Right cardiac atrium (tissue), 5 donors: ENCODE measurements around the gene NCKAP5. TPM values are rescaled to one million over a fixed set of nuclear protein-coding genes. Genes with fewer than 3 reads are reported as not detected.

Source experiments
- ATAC-seq, 2 donors: fragments of 200-7000 bp; cut with Tn5 transposase; one replicate each; pipeline versions ENCODE4 v1.8.0 to v1.9.1; 2020; ENCODE audit warnings: moderate library complexity in 2 of 2, mild to moderate bottlenecking in 1 of 2
- DNase-seq, 3 donors: peaks; one replicate each; pipeline ENCODE4 v3.0.0-alpha.2; 2020
- H3K27ac ChIP-seq: one replicate; pipeline ENCODE4 v1.5.1; 2013; ENCODE audit warnings: mild to moderate bottlenecking, low read length, control low read depth, moderate library complexity
- H3K27me3 ChIP-seq: one replicate; pipeline ENCODE4 v1.6.1; 2013; ENCODE audit not compliant: control insufficient read depth, insufficient read depth
- H3K4me1 ChIP-seq: one replicate; pipeline ENCODE4 v1.6.1; 2013; ENCODE audit warnings: low read length; ENCODE audit not compliant: control insufficient read depth, insufficient read depth
- H3K4me3 ChIP-seq: one replicate; pipeline ENCODE4 v1.5.1; 2013; ENCODE audit warnings: low read length, control low read depth
- H3K9me3 ChIP-seq: one replicate; pipeline ENCODE4 v1.6.1; 2013; ENCODE audit warnings: low read length; ENCODE audit not compliant: control insufficient read depth
- WGBS: extraction: QIAGEN DNeasy Blood & Tissue Kit; methylation state at CpG from one replicate; pipeline ENCODE4 v1.1.7; 2013; 5-methylcytosine and 5-hydroxymethylcytosine counted together
- intact Hi-C, 4 donors: fragments of 100-400 bp; cut with DNase I; formaldehyde crosslinking; loops; one replicate each; pipeline versions ENCODE4 v1.11.0 to v1.14.0; 2022 to 2023
- polyA plus RNA-seq: library from polyadenylated mRNA; stranded (reverse); fragments of 200-250 nt; gene quantifications from one replicate; pipeline ENCODE4 v1.2.3, GENCODE V29; 2013
- total RNA-seq, 4 donors: library from RNA; stranded (reverse); fragmentation: NEBNext Ultra II Directional; extraction: Animal tissue kit (Norgen Biotek cat#: 25700); gene quantifications; one replicate each; pipeline ENCODE4 v1.2.1, GENCODE V29; 2021
- donor health status: healthy with polysubstance abuse.
- donor health status: DM: no; HTN: yes; CAD: no.
- donor health status: DM: no; HTN: no; CAD: no.
- donor health status: DM: no; HTN: yes; CAD: no; lungs with severe emphysema.
- donor health status: DM: yes; HTN: yes; CAD: no.

Gene NCKAP5
- total and polyA plus RNA-seq, 5 donors, result 3.8 to 11.1 (median 7.3) TPM

- ATAC-seq (no peak), DNase-seq (no peak)
- WGBS, result 27% methylated on average over 3 of the region's 3 CpGs
- Histone ChIP-seq H3K4me1 (no peaks in the 10 kb centered on the region), H3K4me3 (no peak overlapping the region), H3K9me3 (no peaks in the 10 kb centered on the region), H3K27me3 (no peaks in the 10 kb centered on the region), H3K27ac (no peak overlapping the region)
- intact Hi-C loops, result loop anchor here in 1 of 4 donors (10.0 kb wide), 1 partner anchor 627 kb away; no protein-coding TSS in a partner anchor
These were observed 396.8 kb downstream of the NCKAP5 start for GRCh38 chr2:133171393-133172004.

DNA sequence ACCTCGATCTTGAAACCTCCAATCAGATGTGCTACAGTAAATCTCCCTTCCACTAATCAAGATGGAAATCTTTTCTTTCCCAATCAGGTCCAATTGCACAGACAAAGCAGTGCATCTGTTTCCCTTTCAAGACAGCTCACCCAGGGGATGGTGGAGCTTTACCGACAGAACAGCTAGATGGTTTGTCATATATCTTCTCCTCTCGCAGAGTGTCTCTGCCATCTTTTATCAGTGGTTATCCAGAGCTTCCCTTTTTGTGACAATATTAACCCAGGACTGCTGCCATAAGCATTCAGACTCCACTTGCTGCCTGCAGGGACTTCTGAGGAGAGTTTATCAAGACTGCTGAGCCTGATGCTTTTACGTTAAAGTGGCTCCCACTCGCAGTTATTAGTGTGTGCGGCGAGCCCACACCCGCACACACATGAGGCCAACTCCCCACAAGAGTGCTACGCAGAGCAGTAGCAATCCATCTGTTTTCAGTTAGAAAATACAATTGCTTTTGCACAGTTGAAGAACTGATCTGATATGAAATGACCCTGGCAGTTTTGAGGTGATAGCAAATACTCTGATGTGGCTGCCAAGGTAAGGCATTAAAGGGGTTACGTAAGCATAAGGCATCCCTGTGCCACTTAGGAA lies 398.9 kb downstream of the NCKAP5 start:
- intact Hi-C loops, result no loop called here
- no peak for ATAC-seq
- H3K27me3 ChIP-seq, result no peaks in the 10 kb centered on the region
- no peak for DNase-seq
- 71% methylated on average over 10 of the region's 10 CpGs for WGBS
- H3K4me1 ChIP-seq, result no peaks in the 10 kb centered on the region
- H3K27ac ChIP-seq, result no peak overlapping the region
- H3K4me3 ChIP-seq, result no peak overlapping the region
- no peaks in the 10 kb centered on the region for H3K9me3 ChIP-seq

GRCh38 chr2:133167990-133168389 lies 400.3 kb downstream of the NCKAP5 start:
- H3K4me1 ChIP-seq, result no peaks in the 10 kb centered on the region
- DNase-seq, result no peak
- no peak overlapping the region for H3K4me3 ChIP-seq
- no peaks in the 10 kb centered on the region for H3K27me3 ChIP-seq
- H3K27ac ChIP-seq, result no peak overlapping the region
- H3K9me3 ChIP-seq, result no peaks in the 10 kb centered on the region
- 87% methylated on average over 3 of the region's 3 CpGs for WGBS
- ATAC-seq, result no peak
- intact Hi-C loops, result no loop called here

DNA sequence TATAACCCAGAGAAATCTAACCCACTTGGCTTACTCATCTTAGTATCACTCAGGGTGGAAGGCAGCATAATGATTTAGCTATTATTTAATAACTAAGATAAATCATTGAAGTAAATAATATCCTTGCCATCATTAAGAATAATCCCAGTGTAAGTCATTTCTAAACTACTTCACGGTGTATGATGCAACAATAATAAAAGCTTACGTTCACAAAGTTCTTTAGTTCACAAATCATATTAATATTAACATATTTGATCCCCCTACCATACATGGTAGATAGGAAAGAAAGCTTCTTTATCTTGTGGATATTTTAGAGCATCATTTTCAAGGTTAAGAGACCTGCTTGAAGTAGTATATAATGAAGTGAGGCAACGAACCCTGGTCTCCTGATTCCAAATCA lies 401.0 kb downstream of the NCKAP5 start:
- ATAC-seq (no peak), DNase-seq (no peak)
- Histone ChIP-seq H3K27ac (no peak overlapping the region), H3K9me3 (no peaks in the 10 kb centered on the region), H3K4me1 (no peaks in the 10 kb centered on the region), H3K27me3 (no peaks in the 10 kb centered on the region), H3K4me3 (no peak overlapping the region)
- intact Hi-C loops, result no loop called here
- 88% methylated on average over 3 of the region's 3 CpGs for WGBS

GRCh38 chr2:133166031-133166430 lies 402.2 kb downstream of the NCKAP5 start:
- Histone ChIP-seq H3K4me3 (no peak overlapping the region), H3K9me3 (no peaks in the 10 kb centered on the region), H3K27ac (no peak overlapping the region), H3K4me1 (no peaks in the 10 kb centered on the region), H3K27me3 (no peaks in the 10 kb centered on the region)
- DNase-seq (no peak), ATAC-seq (no peak)
- WGBS, result 76% methylated on average over 2 of the region's 2 CpGs
- intact Hi-C loops, result no loop called here

GRCh38 chr2:133163111-133163510 lies 405.2 kb downstream of the NCKAP5 start:
- DNase-seq, result no peak
- intact Hi-C loops, result no loop called here
- 75% methylated on average over 4 of the region's 4 CpGs for WGBS
- Histone ChIP-seq H3K27me3 (no peaks in the 10 kb centered on the region), H3K4me3 (no peak overlapping the region), H3K27ac (no peak overlapping the region), H3K4me1 (no peaks in the 10 kb centered on the region), H3K9me3 (no peaks in the 10 kb centered on the region)
- ATAC-seq, result no peak

- ATAC-seq, result no peak
- Histone ChIP-seq H3K4me3 (no peak overlapping the region), H3K9me3 (no peaks in the 10 kb centered on the region), H3K27me3 (no peaks in the 10 kb centered on the region), H3K4me1 (no peaks in the 10 kb centered on the region), H3K27ac (no peak overlapping the region)
- no peak for DNase-seq
- intact Hi-C loops, result no loop called here
These were observed 409.8 kb downstream of the NCKAP5 start for GRCh38 chr2:133158442-133158841.

DNA sequence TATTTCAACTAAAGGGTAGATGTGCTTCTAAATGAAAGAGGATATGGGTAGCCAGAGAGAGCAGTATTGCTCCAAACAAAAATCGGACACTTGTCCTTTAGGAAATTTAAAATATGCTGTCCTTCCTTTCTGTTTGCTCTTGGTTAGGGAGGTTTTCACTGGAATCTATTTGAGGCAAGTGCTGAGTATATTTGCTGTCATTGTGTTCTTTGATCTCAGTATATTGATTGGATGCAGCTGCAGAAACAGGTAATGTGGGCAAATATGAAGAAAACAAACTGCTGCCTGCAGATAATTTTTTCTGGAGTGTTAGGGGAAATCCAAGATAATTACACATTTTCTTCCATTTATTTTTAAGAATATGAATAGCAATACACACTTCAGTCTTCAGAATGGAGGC lies 410.2 kb downstream of the NCKAP5 start:
- Histone ChIP-seq H3K27ac (no peak overlapping the region), H3K4me1 (no peaks in the 10 kb centered on the region), H3K4me3 (no peak overlapping the region), H3K27me3 (no peaks in the 10 kb centered on the region), H3K9me3 (no peaks in the 10 kb centered on the region)
- 99% methylated on average over 1 of the region's 1 CpG for WGBS
- intact Hi-C loops, result no loop called here
- no peak for ATAC-seq
- DNase-seq, result no peak

GRCh38 chr2:133157141-133157540 lies 411.1 kb downstream of the NCKAP5 start:
- Histone ChIP-seq H3K9me3 (no peaks in the 10 kb centered on the region), H3K27me3 (no peaks in the 10 kb centered on the region), H3K4me3 (no peak overlapping the region), H3K27ac (no peak overlapping the region), H3K4me1 (no peaks in the 10 kb centered on the region)
- no peak for DNase-seq
- intact Hi-C loops, result no loop called here
- 89% methylated on average over 3 of the region's 3 CpGs for WGBS
- no peak for ATAC-seq

DNA sequence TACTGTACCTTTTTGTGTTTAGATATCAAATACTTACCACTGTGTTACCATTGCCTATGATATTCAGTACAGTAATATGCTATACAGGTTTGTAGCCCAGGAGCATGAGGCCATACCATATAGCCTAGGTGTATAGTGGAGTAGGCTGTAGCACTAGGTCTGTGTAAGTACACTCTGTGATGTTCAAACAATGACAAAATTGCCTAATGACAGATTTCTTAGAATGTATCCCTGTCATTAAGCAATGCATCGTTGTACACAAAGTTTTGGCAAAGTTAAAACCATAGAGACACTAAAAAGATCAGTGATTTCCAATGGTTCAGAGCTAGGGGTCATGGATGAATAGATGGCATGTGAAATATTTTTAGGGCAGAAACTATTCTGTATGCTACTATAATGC lies 415.5 kb downstream of the NCKAP5 start:
- Histone ChIP-seq H3K9me3 (no peaks in the 10 kb centered on the region), H3K27me3 (no peaks in the 10 kb centered on the region)
- 83% methylated on average over 1 of the region's 1 CpG for WGBS

GRCh38 chr2:133148187-133148586 lies 420.1 kb downstream of the NCKAP5 start:
- no peak for ATAC-seq
- intact Hi-C loops, result no loop called here
- Histone ChIP-seq H3K4me1 (no peaks in the 10 kb centered on the region), H3K27me3 (no peaks in the 10 kb centered on the region), H3K4me3 (no peak overlapping the region), H3K9me3 (no peaks in the 10 kb centered on the region), H3K27ac (no peak overlapping the region)
- 89% methylated on average over 2 of the region's 2 CpGs for WGBS
- no peak for DNase-seq

More for the DNA sequence above, 415.5 kb downstream of the NCKAP5 start:
- ATAC-seq (no peak), DNase-seq (no peak)
- H3K4me3 ChIP-seq, result no peak overlapping the region
- intact Hi-C loops, result no loop called here
- no peak overlapping the region for H3K27ac ChIP-seq
- H3K4me1 ChIP-seq, result no peaks in the 10 kb centered on the region

DNA sequence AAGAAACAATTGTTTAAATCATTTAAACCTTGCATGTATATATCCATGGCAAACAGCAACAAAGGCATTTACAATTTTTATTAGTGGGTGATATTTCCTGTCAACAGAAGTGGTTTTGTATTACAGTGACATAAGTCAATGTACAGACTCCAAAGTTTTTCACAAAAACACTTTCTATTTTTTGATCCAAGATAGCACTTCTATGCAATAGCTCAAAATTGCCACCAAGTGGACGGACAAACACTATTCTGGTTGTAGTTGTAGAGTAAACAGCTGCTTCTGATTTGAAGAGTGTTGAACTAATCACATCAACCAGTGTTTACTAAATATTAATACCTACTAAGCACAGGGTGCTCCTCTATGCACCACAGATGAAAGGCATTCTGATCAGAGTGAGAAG lies 421.4 kb downstream of the NCKAP5 start:
- DNase-seq (no peak), ATAC-seq (no peak)
- H3K9me3 ChIP-seq, result no peaks in the 10 kb centered on the region
- intact Hi-C loops, result no loop called here
- H3K27me3 ChIP-seq, result no peaks in the 10 kb centered on the region
- no peak overlapping the region for H3K27ac ChIP-seq
- WGBS, result 53% methylated on average over 1 of the region's 1 CpG
- no peaks in the 10 kb centered on the region for H3K4me1 ChIP-seq
- no peak overlapping the region for H3K4me3 ChIP-seq
